H1 (cell line): ENCODE results near the gene HTR3D. TPM values are rescaled to one million over a fixed set of nuclear protein-coding genes. Genes with fewer than 3 reads are reported as not detected.

Experiments used
- CTCF ChIA-PET: fragments of 300-600 bp; sonication (Branson Sonifier 250); formaldehyde crosslinking; loops from one replicate; lab custom pipeline; 2021; ENCODE audit not compliant: partially characterized antibody; lab: Charles Lee
- POLR2A ChIA-PET: fragments of 300-600 bp; sonication (Branson Sonifier 250); formaldehyde crosslinking; loops from one replicate; lab custom pipeline; 2021; ENCODE audit warnings: inconsistent platforms; ENCODE audit not compliant: partially characterized antibody; lab: Charles Lee
- DNase-seq, 2 experiments: peaks; one replicate each; pipeline versions ENCODE4 v3.0.0 to v3.0.0-alpha.2; 2010 to 2022; ENCODE audit warnings: low spot score in 2 of 2, low read depth in 1 of 2, mixed read lengths in 1 of 2
- FAIRE-seq: peaks from 2 replicates; lab custom pipeline; 2011; peaks lifted over from hg19 to GRCh38; lab: Jason Lieb, UNC
- H2AFZ ChIP-seq: 2 replicates; pipeline ENCODE4 v1.8.1; 2012; ENCODE audit warnings: low read length, inconsistent platforms
- H2AK5ac ChIP-seq: 2 replicates; pipeline ENCODE4 v1.6.1; 2013; ENCODE audit warnings: low read depth, low read length
- H2BK120ac ChIP-seq: replicated peaks from 2 replicates; pipeline ENCODE3; 2013; ENCODE audit warnings: low read depth, low read length, inconsistent platforms
- H2BK12ac ChIP-seq: 2 replicates; pipeline ENCODE4 v1.6.1; 2013; ENCODE audit warnings: low read depth, low read length
- H2BK15ac ChIP-seq: 2 replicates; pipeline ENCODE4 v1.6.1; 2013; ENCODE audit warnings: low read length
- H2BK20ac ChIP-seq: 2 replicates; pipeline ENCODE4 v1.6.1; 2013; ENCODE audit warnings: low read length
- H2BK5ac ChIP-seq: 2 replicates; pipeline ENCODE4 v1.6.1; 2013; ENCODE audit warnings: low read depth, low read length
- H3K14ac ChIP-seq: 2 replicates; pipeline ENCODE4 v1.6.1; 2013; ENCODE audit warnings: inconsistent platforms; ENCODE audit not compliant: insufficient read length
- H3K18ac ChIP-seq: 2 replicates; pipeline ENCODE4 v1.6.1; 2013; ENCODE audit warnings: low read length; ENCODE audit errors: extremely low read depth
- H3K23ac ChIP-seq: 2 replicates; pipeline ENCODE4 v1.6.1; 2013; ENCODE audit warnings: inconsistent platforms; ENCODE audit not compliant: insufficient read length
- H3K23me2 ChIP-seq: 2 replicates; pipeline ENCODE4 v1.6.1; 2013; ENCODE audit warnings: low read depth, low read length
- H3K27ac ChIP-seq: 2 replicates; pipeline ENCODE4 v1.6.1; 2011; ENCODE audit warnings: low read depth, low read length, inconsistent platforms
- H3K27me3 ChIP-seq, 4 experiments: replicated peaks in 1 of 4; 1 replicate in 1 of 4; 2 replicates in 3 of 4; pipeline versions ENCODE4 v1.6.1 to v1.8.1; 2011 to 2013; ENCODE audit warnings: low read length in 3 of 4, mild to moderate bottlenecking in 3 of 4, inconsistent platforms in 2 of 4, mixed read lengths in 2 of 4, moderate library complexity in 1 of 4; ENCODE audit not compliant: control insufficient read depth in 3 of 4, insufficient read depth in 3 of 4; ENCODE audit errors: extremely low read depth in 1 of 4
- H3K36me3 ChIP-seq, 4 experiments: 2 replicates each; pipeline versions ENCODE4 v1.6.1 to v1.8.1; 2011 to 2013; ENCODE audit warnings: mild to moderate bottlenecking in 4 of 4, low read length in 3 of 4, moderate library complexity in 2 of 4, control low read depth in 1 of 4, inconsistent platforms in 1 of 4; ENCODE audit not compliant: insufficient read depth in 4 of 4, control insufficient read depth in 2 of 4
- H3K4ac ChIP-seq: replicated peaks from 2 replicates; pipeline ENCODE3; 2013; ENCODE audit warnings: low read length, low read depth, mixed read lengths, inconsistent platforms; ENCODE audit not compliant: insufficient read length
- H3K4me1 ChIP-seq, 4 experiments: replicated peaks in 1 of 4; 1 replicate in 1 of 4; 2 replicates in 3 of 4; pipeline versions ENCODE4 v1.6.1 to v1.8.1; 2011 to 2013; ENCODE audit warnings: low read length in 3 of 4, inconsistent platforms in 2 of 4, mixed read lengths in 1 of 4; ENCODE audit not compliant: insufficient read depth in 4 of 4, control insufficient read depth in 3 of 4
- H3K4me2 ChIP-seq, 2 experiments: 2 replicates each; pipeline versions ENCODE4 v1.6.1 to v1.8.1; 2011 to 2013; ENCODE audit warnings: low read depth in 2 of 2, low read length in 2 of 2, control low read depth in 1 of 2, inconsistent platforms in 1 of 2, mild to moderate bottlenecking in 1 of 2; ENCODE audit not compliant: insufficient read depth in 1 of 2
- H3K4me3 ChIP-seq, 4 experiments: fragments of 200-600, 300-600 bp in 1 of 4; sonication (generic), shearing (Covaris generic), sonication (Bioruptor Twin) in 1 of 4; 2 replicates each; pipeline versions ENCODE4 v1.5.1 to v1.8.1; 2011 to 2016; ENCODE audit warnings: low read length in 4 of 4, low read depth in 3 of 4, control low read depth in 2 of 4, inconsistent platforms in 2 of 4, mild to moderate bottlenecking in 2 of 4, mixed read lengths in 1 of 4, moderate library complexity in 1 of 4; ENCODE audit not compliant: insufficient read depth in 2 of 4; ENCODE audit errors: extremely low read depth in 1 of 4
- H3K56ac ChIP-seq: replicated peaks from 2 replicates; pipeline ENCODE3; 2013; ENCODE audit warnings: low read depth, mild to moderate bottlenecking, mixed read lengths, low read length, inconsistent platforms; ENCODE audit not compliant: insufficient read length
- H3K79me1 ChIP-seq: 2 replicates; pipeline ENCODE4 v1.6.1; 2013; ENCODE audit warnings: low read depth, low read length, control low read depth
- H3K79me2 ChIP-seq, 2 experiments: 2 replicates each; pipeline versions ENCODE4 v1.6.1 to v1.8.1; 2012 to 2013; ENCODE audit warnings: low read length in 2 of 2, mild to moderate bottlenecking in 2 of 2, inconsistent platforms in 1 of 2; ENCODE audit not compliant: insufficient read depth in 2 of 2, control insufficient read depth in 1 of 2
- H3K9ac ChIP-seq, 4 experiments: replicated peaks in 1 of 4; 1 replicate in 1 of 4; 2 replicates in 3 of 4; pipeline versions ENCODE4 v1.6.1 to v1.8.1; 2011 to 2013; ENCODE audit warnings: low read depth in 3 of 4, low read length in 3 of 4, control low read depth in 2 of 4, mild to moderate bottlenecking in 2 of 4, moderate library complexity in 2 of 4, inconsistent platforms in 1 of 4; ENCODE audit errors: extremely low read depth in 1 of 4
- H3K9me3 ChIP-seq, 2 experiments: 2 replicates each; pipeline versions ENCODE4 v1.6.1 to v1.8.1; 2012 to 2013; ENCODE audit warnings: mild to moderate bottlenecking in 2 of 2, moderate library complexity in 2 of 2, control low read depth in 1 of 2, inconsistent platforms in 1 of 2, low read depth in 1 of 2, low read length in 1 of 2, mixed read lengths in 1 of 2; ENCODE audit not compliant: insufficient read depth in 2 of 2
- H4K20me1 ChIP-seq, 2 experiments: replicated peaks in 1 of 2; 2 replicates each; pipeline versions ENCODE3 to v1.8.1; 2011 to 2013; ENCODE audit warnings: inconsistent platforms in 2 of 2, low read length in 2 of 2, mild to moderate bottlenecking in 1 of 2; ENCODE audit not compliant: insufficient read depth in 2 of 2, control insufficient read depth in 1 of 2
- H4K5ac ChIP-seq: 2 replicates; pipeline ENCODE4 v1.6.1; 2013; ENCODE audit warnings: low read length, low read depth, mixed read lengths, inconsistent platforms; ENCODE audit not compliant: insufficient read length
- H4K8ac ChIP-seq: 2 replicates; pipeline ENCODE4 v1.8.0; 2013; ENCODE audit warnings: mild to moderate bottlenecking, moderate library complexity, low read length, inconsistent platforms; ENCODE audit not compliant: insufficient read depth; ENCODE audit errors: extremely low read depth
- H4K91ac ChIP-seq: replicated peaks from 2 replicates; pipeline ENCODE3; 2013; ENCODE audit warnings: low read length, mixed read lengths, inconsistent platforms; ENCODE audit not compliant: insufficient read length
- BACH1 ChIP-seq: IDR thresholded peaks from 2 replicates; pipeline ENCODE4 v1.6.1; 2012; ENCODE audit warnings: low read length, improper control_type of control experiment
- BCL11A ChIP-seq, 2 experiments: IDR thresholded peaks; one replicate each; pipeline ENCODE4 v1.6.1; 2011; ENCODE audit warnings: low read depth in 2 of 2, low read length in 2 of 2, mild to moderate bottlenecking in 2 of 2
- CREB1 ChIP-seq: IDR thresholded peaks from 2 replicates; pipeline ENCODE4 v1.6.1; 2012; ENCODE audit warnings: inconsistent platforms
- CTBP2 ChIP-seq: IDR thresholded peaks from 2 replicates; pipeline ENCODE4 v1.7.0; 2011; ENCODE audit warnings: borderline replicate concordance, mild to moderate bottlenecking, moderate library complexity, mixed read lengths, low read length; ENCODE audit not compliant: insufficient read depth, insufficient read length
- E2F6 ChIP-seq: IDR thresholded peaks from 2 replicates; pipeline ENCODE4 v1.6.1; 2012; ENCODE audit warnings: inconsistent platforms
- TAF1 ChIP-seq: IDR thresholded peaks from 2 replicates; pipeline ENCODE4 v1.6.1; 2011; ENCODE audit warnings: mild to moderate bottlenecking, low read depth, low read length
- WGBS, 2 experiments: shearing (Covaris generic) in 1 of 2; methylation state at CpG; one replicate each; pipeline versions ENCODE4 v1.1.6 to v1.1.7; 2013 to 2015; ENCODE audit warnings: low lambda C conversion rate in 2 of 2, mixed read lengths in 2 of 2, inconsistent platforms in 1 of 2, low coverage in 1 of 2, missing lambda C conversion rate in 1 of 2; ENCODE audit not compliant: insufficient replicate concordance in 2 of 2, insufficient coverage in 1 of 2, insufficient read length in 1 of 2; ENCODE audit errors: extremely low coverage in 1 of 2, missing lambda C conversion rate in 1 of 2; 5-methylcytosine and 5-hydroxymethylcytosine counted together
- polyA plus RNA-seq, 7 experiments: library from polyadenylated mRNA; depleted of rRNA in 3 of 7; stranded (reverse) in 5 of 7; unstranded in 2 of 7; fragments of >200 nt in 5 of 7; fragments of 200-250 nt in 2 of 7; gene quantifications; 1 replicate in 5 of 7; 2 replicates in 1 of 7; 4 replicates in 1 of 7; pipeline versions ENCODE4 v1.2.1 to v1.2.3, GENCODE V29; 2011 to 2013; ENCODE audit warnings: missing spikeins in 2 of 7, mixed read lengths in 2 of 7
- total RNA-seq: library from RNA; stranded (reverse); fragmentation: NEBNext Ultra II Directional; extraction: Animal tissue kit (Norgen Biotek cat#: 25700); gene quantifications from 2 replicates; pipeline ENCODE4 v1.2.1, GENCODE V29; 2021

Gene HTR3D
- total and polyA plus RNA-seq, 2 of the 8 experiments (the other 6 are each of a cell fraction or from before 2014, with no cell fraction given): not detected

- no peaks in the 10 kb centered on the region for H3K79me2 ChIP-seq
- no peak overlapping the region for H3K4me2 ChIP-seq
- H3K14ac ChIP-seq: no peak overlapping the region
- H4K5ac ChIP-seq: no peak overlapping the region
- H2BK20ac ChIP-seq: no peak overlapping the region
- TF ChIP-seq BACH1 (no peak), CTBP2 (no peak), TAF1 (no peak), E2F6 (no peak), CREB1 (no peak), BCL11A (IDR thresholded peaks at IDR 0.05; ENCODE audit: low read depth in 2 of 2, low read length in 2 of 2) (no peak)
- H2BK15ac ChIP-seq: no peak overlapping the region
- H2AK5ac ChIP-seq: no peak overlapping the region
- no peak overlapping the region for H3K9ac ChIP-seq
- FAIRE-seq (no peak), DNase-seq (no peak)
- H3K23ac ChIP-seq: no peak overlapping the region
- no peaks in the 10 kb centered on the region for H3K27me3 ChIP-seq
- H3K9me3 ChIP-seq: no peaks in the 10 kb centered on the region
- no peak overlapping the region for H2BK120ac ChIP-seq
- H4K20me1 ChIP-seq: no peaks in the 10 kb centered on the region
- H3K18ac ChIP-seq: no peak overlapping the region
- H4K91ac ChIP-seq: no peak overlapping the region
- ChIA-PET POLR2A (no interaction called here), CTCF (interaction anchor here (0.7 to 1.0 kb wide), 2 partner anchors 10 to 12 kb away, joined by 3 to 4 read pairs; no protein-coding TSS in a partner anchor)
- no peak overlapping the region for H2BK5ac ChIP-seq
- 79% methylated on average over 1 of the region's 7 CpGs; no CpG with 5 or more reads in 1 of the 2 experiments for WGBS, 2 experiments
- H4K8ac ChIP-seq: no peak overlapping the region
- H3K36me3 ChIP-seq: no peaks in the 10 kb centered on the region
- H3K79me1 ChIP-seq: no peaks in the 10 kb centered on the region
- no peak overlapping the region for H3K4ac ChIP-seq
- H3K4me1 ChIP-seq: no peaks in the 10 kb centered on the region
- H3K4me3 ChIP-seq: no peak overlapping the region
- H3K56ac ChIP-seq: no peak overlapping the region
- H2AFZ ChIP-seq: no peak overlapping the region
- H3K27ac ChIP-seq: no peak overlapping the region
- no peaks in the 10 kb centered on the region for H3K23me2 ChIP-seq
- H2BK12ac ChIP-seq: no peak overlapping the region
These were observed 18.8 kb downstream of the HTR3D start for GRCh38 chr3:184050217-184050847.
